GM12878 (cell line): Measurements from ENCODE around the gene FBN2. TPM values are rescaled to one million over a fixed set of nuclear protein-coding genes. Genes with fewer than 3 reads are reported as not detected.

Experiments used
- ATAC-seq: fragments of 200-7000 bp; cut with Tn5 transposase; 3 replicates; pipeline ENCODE4 v1.9.1; 2020; ENCODE audit warnings: mild to moderate bottlenecking, moderate library complexity
- BruUV-seq: library from RNA; stranded (reverse); fragments of 400-500 nt; replicated peaks from 2 replicates; lab custom pipeline; 2021; lab: Mats Ljungman, UMichigan
- CTCF ChIA-PET: fragments of 300-600 bp; sonication (Branson Sonifier 250); formaldehyde crosslinking; extraction: SDS; loops from one replicate; lab custom pipeline; 2021; ENCODE audit warnings: inconsistent platforms; lab: Yijun Ruan, JAX
- POLR2A ChIA-PET: fragments of 350-600 bp; formaldehyde crosslinking; extraction: SDS; loops from one replicate; lab custom pipeline; 2021; ENCODE audit warnings: inconsistent platforms; lab: Charles Lee
- RAD21 ChIA-PET: fragments of 300-600 bp; sonication (Branson Sonifier 250); formaldehyde crosslinking; loops from one replicate; lab custom pipeline; 2023; ENCODE audit warnings: antibody characterized with exemption; ENCODE audit not compliant: unreplicated experiment; lab: Charles Lee
- SMC1A ChIA-PET: fragments of 300-600 bp; sonication (Branson Sonifier 250); formaldehyde crosslinking; loops from one replicate; lab custom pipeline; 2023; ENCODE audit not compliant: unreplicated experiment, uncharacterized antibody; lab: Charles Lee
- DNase-seq: peaks from one replicate; pipeline ENCODE4 v3.0.0-alpha.2; 2011; ENCODE audit warnings: low read depth, low spot score
- FAIRE-seq: peaks from 3 replicates; lab custom pipeline; 2011; peaks lifted over from hg19 to GRCh38; lab: Jason Lieb, UNC
- H2AFZ ChIP-seq: 2 replicates; pipeline ENCODE4 v1.6.0; 2011; ENCODE audit warnings: low read depth, low read length, control low read depth; ENCODE audit not compliant: control insufficient read depth
- H3K27ac ChIP-seq: 2 replicates; pipeline ENCODE4 v1.5.1; 2011; ENCODE audit warnings: control low read depth; ENCODE audit not compliant: control insufficient read depth, insufficient read depth
- H3K27me3 ChIP-seq, 2 experiments: replicated peaks in 1 of 2; 2 replicates each; pipeline versions ENCODE4 v1.6.0 to v1.6.1; 2011; ENCODE audit warnings: low read length in 1 of 2; ENCODE audit not compliant: control insufficient read depth in 2 of 2, insufficient read depth in 2 of 2
- H3K36me3 ChIP-seq, 2 experiments: 2 replicates each; pipeline ENCODE4 v1.5.1; 2011; ENCODE audit warnings: low read length in 1 of 2; ENCODE audit not compliant: control insufficient read depth in 2 of 2, insufficient read depth in 2 of 2
- H3K4me1 ChIP-seq: 2 replicates; pipeline ENCODE4 v1.6.1; 2011; ENCODE audit warnings: mild to moderate bottlenecking, low read length, moderate library complexity, mixed read lengths; ENCODE audit not compliant: control insufficient read depth, insufficient read depth
- H3K4me2 ChIP-seq: 2 replicates; pipeline ENCODE4 v1.6.0; 2011; ENCODE audit warnings: control low read depth; ENCODE audit not compliant: control insufficient read depth, insufficient read depth
- H3K4me3 ChIP-seq: fragments of 200-600 bp; sonication (generic); 2 replicates; pipeline ENCODE4 v1.5.1; 2016
- H3K79me2 ChIP-seq: 2 replicates; pipeline ENCODE4 v1.6.0; 2011; ENCODE audit warnings: low read length; ENCODE audit not compliant: control insufficient read depth, insufficient read depth
- H3K9ac ChIP-seq: 2 replicates; pipeline ENCODE4 v1.8.0; 2011; ENCODE audit warnings: low read length, control low read depth, mixed read lengths; ENCODE audit not compliant: control insufficient read depth, insufficient read depth
- H3K9me3 ChIP-seq: replicated peaks from 3 replicates; pipeline ENCODE4 v1.5.1; 2011; ENCODE audit warnings: mild to moderate bottlenecking, low read length; ENCODE audit not compliant: control insufficient read depth, insufficient read depth
- H4K20me1 ChIP-seq: 2 replicates; pipeline ENCODE4 v1.6.0; 2011; ENCODE audit not compliant: control insufficient read depth, insufficient read depth
- EZH2 ChIP-seq: IDR thresholded peaks from 2 replicates; pipeline ENCODE4 v1.6.1; 2012; ENCODE audit warnings: low read depth, mild to moderate bottlenecking, control low read depth, inconsistent platforms, low read length, borderline replicate concordance; ENCODE audit not compliant: control insufficient read depth
- FOXK2 ChIP-seq: fragments of 450-650 bp; IDR thresholded peaks from 2 replicates; pipeline ENCODE4 v1.6.1; 2017; ENCODE audit warnings: mild to moderate bottlenecking, moderate library complexity
- HDAC6 ChIP-seq: fragments of 200-600 bp; sonication (generic); IDR thresholded peaks from one replicate; pipeline ENCODE4 v1.8.0; 2017; ENCODE audit warnings: antibody characterized with exemption; ENCODE audit not compliant: unreplicated experiment
- NRF1 ChIP-seq: conservative IDR thresholded peaks from 2 replicates; pipeline ENCODE4 v1.6.1; 2011; ENCODE audit warnings: mild to moderate bottlenecking, low read depth, low read length, improper control_type of control experiment
- RUNX3 ChIP-seq: IDR thresholded peaks from 2 replicates; pipeline ENCODE4 v1.6.1; 2012; ENCODE audit warnings: low read length, inconsistent platforms
- STAT1 ChIP-seq: fragments of 450-650 bp; conservative IDR thresholded peaks from 2 replicates; pipeline ENCODE4 v1.6.1; 2014; ENCODE audit warnings: antibody characterized with exemption, mild to moderate bottlenecking
- SUZ12 ChIP-seq: fragments of 200-600 bp; sonication (generic); IDR thresholded peaks from one replicate; pipeline ENCODE4 v1.6.1; 2018; ENCODE audit warnings: antibody characterized with exemption, mild to moderate bottlenecking; ENCODE audit not compliant: unreplicated experiment
- WGBS: methylation state at CpG from one replicate; pipeline ENCODE4 v1.1.6; 2016; ENCODE audit warnings: low lambda C conversion rate; ENCODE audit not compliant: insufficient replicate concordance, insufficient coverage; ENCODE audit errors: missing lambda C conversion rate; 5-methylcytosine and 5-hydroxymethylcytosine counted together
- in situ Hi-C: fragments of 300-500 bp; cut with MboI; formaldehyde crosslinking; loops from 9 replicates; pipeline ENCODE4 v1.14.3; 2018; ENCODE audit warnings: mixed read lengths
- intact Hi-C: fragments of 100-400 bp; cut with micrococcal nuclease; formaldehyde crosslinking; loops from one replicate; pipeline ENCODE4 v1.14.2; 2022; ENCODE audit not compliant: unreplicated experiment
- polyA plus RNA-seq, 11 experiments: library from polyadenylated mRNA; depleted of rRNA in 4 of 11; unstranded in 6 of 11; stranded (reverse) in 5 of 11; fragments of >200 nt; fragmentation: Nextera tagmentation in 4 of 11; fragmentation: Illumina TruSeq in 1 of 11; extraction: Ambion mirVana in 4 of 11; extraction: Trizol in 1 of 11; gene quantifications; 1 replicate in 1 of 11; 2 replicates in 10 of 11; pipeline versions ENCODE4 v1.2.1 to v1.2.3, GENCODE V29; 2011 to 2016; ENCODE audit warnings: inconsistent platforms in 2 of 11, missing spikeins in 2 of 11, low read depth in 1 of 11
- total RNA-seq, 4 experiments: library from RNA; depleted of rRNA in 3 of 4; stranded (reverse); fragments of >200 nt in 3 of 4; fragmentation: Illumina TruSeq in 1 of 4; extraction: Trizol in 1 of 4; gene quantifications; 2 replicates each; pipeline versions ENCODE4 v1.2.1 to v1.2.3, GENCODE V29; 2013 to 2021

FBN2 gene
- total and polyA plus RNA-seq, 10 of the 15 experiments (the other 5 are each of a cell fraction or from before 2014, with no cell fraction given): 0.01 to 0.98 (median 0.10) TPM; not detected in 3

- intact Hi-C loops (no loop called here), in situ Hi-C loops (no loop called here)
- CTCF ChIA-PET: no interaction called here
- H4K20me1 ChIP-seq: no peaks in the 10 kb centered on the region
- H2AFZ ChIP-seq: no peak overlapping the region
- H3K4me3 ChIP-seq: no peak overlapping the region
- SMC1A ChIA-PET: no interaction called here
- BruUV-seq: no TSS peak
- no peak for ATAC-seq
- no peaks in the 10 kb centered on the region; the same call in 2 of the 3 replicates for H3K9me3 ChIP-seq
- 50% methylated on average over 54 of the region's 75 CpGs for WGBS
- no peaks in the 10 kb centered on the region for H3K4me1 ChIP-seq
- RAD21 ChIA-PET: no interaction called here
- POLR2A ChIA-PET: no interaction called here
- DNase-seq: no peak
- H3K27ac ChIP-seq: no peak overlapping the region
- TF ChIP-seq STAT1: no peak
- peak; percentile 40 for TF ChIP-seq HDAC6
- TF ChIP-seq FOXK2: no peak
- no peak for TF ChIP-seq NRF1
- TF ChIP-seq RUNX3: no peak
- TF ChIP-seq SUZ12: peak; percentile 30
- TF ChIP-seq EZH2: 0 out of 2 replicates have a peak, but pooled peaks have one; percentile 20
- H3K4me2 ChIP-seq: no peak overlapping the region
- H3K36me3 ChIP-seq: no peaks in the 10 kb centered on the region
- no peak for FAIRE-seq
- peaks cover 0 to 2% of the 10 kb centered on the region in 2 experiments; a peak in 3 of 4 replicates for H3K27me3 ChIP-seq
- H3K9ac ChIP-seq: no peak overlapping the region
- H3K79me2 ChIP-seq: no peaks in the 10 kb centered on the region
These were observed 635 bp downstream of the FBN2 start for GRCh38 chr5:128537221-128537999.
